Measurements from ENCODE around the gene RMC1.

Gene RMC1

GRCh38 chr18:23503038-23503962 lies at the start of gene RMC1:
Gene RMC1, plus strand, starts transcription at chr18:23503511. Its CDS starts 108 bp downstream, at chr18:23503619.
- TF ChIP-seq HDGF (IDR thresholded peaks at IDR 0.05; ENCODE audit: borderline replicate concordance) (no peak), FOXA1 (IDR thresholded peaks at IDR 0.05) (no peak), SUZ12 (IDR thresholded peaks at IDR 0.05) (no peak), ELF4 (IDR thresholded peaks at IDR 0.05) (peak; percentile 85), ZNF384 (IDR thresholded peaks at IDR 0.05) (no peak), TARDBP (IDR thresholded peaks at IDR 0.05) (no peak), PKNOX1 (IDR thresholded peaks at IDR 0.05) (no peak), L3MBTL2 (conservative IDR thresholded peaks at IDR 0.05) (peak; percentile 98), BHLHE40 (IDR thresholded peaks at IDR 0.05; ENCODE audit: borderline replicate concordance) (no peak), ARNT (IDR thresholded peaks at IDR 0.05) (0 out of 2 replicates have a peak, but pooled peaks have one; percentile 6), LEF1 (IDR thresholded peaks at IDR 0.05; ENCODE audit: borderline replicate concordance) (peak; percentile 84; the same call in 1 of the 2 replicates), SP1 (IDR thresholded peaks at IDR 0.05) (no peak), FOXM1 (IDR thresholded peaks at IDR 0.05; ENCODE audit: borderline replicate concordance) (peak; percentile 94), NFRKB (IDR thresholded peaks at IDR 0.05) (no peak), CTBP1 (IDR thresholded peaks at IDR 0.05; ENCODE audit: borderline replicate concordance) (no peak), FOXK2 (IDR thresholded peaks at IDR 0.05) (no peak)
- ChIA-PET CTCF (interaction anchor here (0.7 kb wide), 1 partner anchor 13 kb away, joined by 6 read pairs; no protein-coding TSS in a partner anchor), POLR2A (interaction anchor here (0.9 kb wide), 1 partner anchor 15 kb away, joined by 5 read pairs; no protein-coding TSS in a partner anchor)
- peak; percentile 99 for DNase-seq (ENCODE audit: extremely low spot score)

- no peak for DNase-seq (ENCODE audit: extremely low spot score)
- CTCF ChIA-PET, result interaction anchor here (0.6 to 1.2 kb wide), 3 partner anchors 9 to 889 kb away, joined by 3 to 4 read pairs (median 3); no protein-coding TSS in a partner anchor
- TF ChIP-seq SUZ12 (IDR thresholded peaks at IDR 0.05), result no peak
- TF ChIP-seq ELF4 (IDR thresholded peaks at IDR 0.05), result no peak
- no peak for TF ChIP-seq FOXK2 (IDR thresholded peaks at IDR 0.05)
- TF ChIP-seq FOXA1 (IDR thresholded peaks at IDR 0.05), result no peak
- no peak for TF ChIP-seq ARNT (IDR thresholded peaks at IDR 0.05)
- no peak for TF ChIP-seq HDGF (IDR thresholded peaks at IDR 0.05; ENCODE audit: borderline replicate concordance)
- POLR2A ChIA-PET, result interaction anchor here (0.6 to 2.2 kb wide), 18 partner anchors 9 to 1504 kb away, joined by 3 to 17 read pairs (median 4); a partner anchor contains a TSS
Measured at GRCh38 chr18:23453680-23454058, 49.6 kb upstream of the RMC1 start.

GRCh38 chr18:23456835-23457234 lies 46.5 kb upstream of the RMC1 start:
- no peak for DNase-seq (ENCODE audit: extremely low spot score)
- ChIA-PET POLR2A (no interaction called here), CTCF (interaction anchor here (1.5 kb wide), 1 partner anchor 42 kb away, joined by 3 read pairs; no protein-coding TSS in a partner anchor)
- TF ChIP-seq PKNOX1 (IDR thresholded peaks at IDR 0.05) (no peak), NFRKB (IDR thresholded peaks at IDR 0.05) (no peak), SP1 (IDR thresholded peaks at IDR 0.05) (no peak), FOXA1 (IDR thresholded peaks at IDR 0.05) (no peak), TARDBP (IDR thresholded peaks at IDR 0.05) (no peak), FOXM1 (IDR thresholded peaks at IDR 0.05; ENCODE audit: borderline replicate concordance) (no peak), SUZ12 (IDR thresholded peaks at IDR 0.05) (no peak), ARNT (IDR thresholded peaks at IDR 0.05) (no peak), LEF1 (IDR thresholded peaks at IDR 0.05; ENCODE audit: borderline replicate concordance) (no peak), CTBP1 (IDR thresholded peaks at IDR 0.05; ENCODE audit: borderline replicate concordance) (no peak), BHLHE40 (IDR thresholded peaks at IDR 0.05; ENCODE audit: borderline replicate concordance) (no peak), ELF4 (IDR thresholded peaks at IDR 0.05) (no peak), L3MBTL2 (conservative IDR thresholded peaks at IDR 0.05) (no peak)

GRCh38 chr18:23458830-23459529 lies 44.3 kb upstream of the RMC1 start:
- TF ChIP-seq FOXA1 (IDR thresholded peaks at IDR 0.05) (no peak), L3MBTL2 (conservative IDR thresholded peaks at IDR 0.05) (no peak), SP1 (IDR thresholded peaks at IDR 0.05) (no peak), BHLHE40 (IDR thresholded peaks at IDR 0.05; ENCODE audit: borderline replicate concordance) (no peak), CTBP1 (IDR thresholded peaks at IDR 0.05; ENCODE audit: borderline replicate concordance) (no peak), PKNOX1 (IDR thresholded peaks at IDR 0.05) (no peak), LEF1 (IDR thresholded peaks at IDR 0.05; ENCODE audit: borderline replicate concordance) (no peak), FOXK2 (IDR thresholded peaks at IDR 0.05) (no peak), ZNF384 (IDR thresholded peaks at IDR 0.05) (no peak), ELF4 (IDR thresholded peaks at IDR 0.05) (no peak), TARDBP (IDR thresholded peaks at IDR 0.05) (no peak), ARNT (IDR thresholded peaks at IDR 0.05) (no peak), HDGF (IDR thresholded peaks at IDR 0.05; ENCODE audit: borderline replicate concordance) (no peak), FOXM1 (IDR thresholded peaks at IDR 0.05; ENCODE audit: borderline replicate concordance) (no peak), SUZ12 (IDR thresholded peaks at IDR 0.05) (no peak), NFRKB (IDR thresholded peaks at IDR 0.05) (no peak)
- CTCF ChIA-PET, result no interaction called here
- POLR2A ChIA-PET, result interaction anchor here (1.3 kb wide), 1 partner anchor 29 kb away, joined by 3 read pairs; no protein-coding TSS in a partner anchor
- no peak for DNase-seq (ENCODE audit: extremely low spot score)

- CTCF ChIA-PET, result no interaction called here
- POLR2A ChIA-PET, result interaction anchor here (1.3 kb wide), 1 partner anchor 28 kb away, joined by 3 read pairs; no protein-coding TSS in a partner anchor
- no peak for DNase-seq (ENCODE audit: extremely low spot score)
- TF ChIP-seq ZNF384 (IDR thresholded peaks at IDR 0.05) (no peak), FOXA1 (IDR thresholded peaks at IDR 0.05) (no peak), ARNT (IDR thresholded peaks at IDR 0.05) (no peak), BHLHE40 (IDR thresholded peaks at IDR 0.05; ENCODE audit: borderline replicate concordance) (no peak), LEF1 (IDR thresholded peaks at IDR 0.05; ENCODE audit: borderline replicate concordance) (no peak), TARDBP (IDR thresholded peaks at IDR 0.05) (no peak), HDGF (IDR thresholded peaks at IDR 0.05; ENCODE audit: borderline replicate concordance) (no peak), FOXK2 (IDR thresholded peaks at IDR 0.05) (no peak), L3MBTL2 (conservative IDR thresholded peaks at IDR 0.05) (no peak), NFRKB (IDR thresholded peaks at IDR 0.05) (no peak), FOXM1 (IDR thresholded peaks at IDR 0.05; ENCODE audit: borderline replicate concordance) (no peak), PKNOX1 (IDR thresholded peaks at IDR 0.05) (no peak), SUZ12 (IDR thresholded peaks at IDR 0.05) (no peak), CTBP1 (IDR thresholded peaks at IDR 0.05; ENCODE audit: borderline replicate concordance) (no peak), SP1 (IDR thresholded peaks at IDR 0.05) (no peak), ELF4 (IDR thresholded peaks at IDR 0.05) (no peak)
Measured at GRCh38 chr18:23459530-23459921, 43.8 kb upstream of the RMC1 start.
